Cardiac septum (tissue), 1 donor: ENCODE measurements around the gene ENG. TPM values are rescaled to one million over a fixed set of nuclear protein-coding genes. Genes with fewer than 3 reads are reported as not detected.

Experiments used
- DNase-seq: peaks from one replicate; pipeline ENCODE4 v3.0.0-alpha.2; 2020; ENCODE audit warnings: low spot score
- intact Hi-C: fragments of 100-400 bp; cut with DNase I; formaldehyde crosslinking; loops from one replicate; pipeline ENCODE4 v1.14.0; 2022
- total RNA-seq: library from RNA; stranded (reverse); fragmentation: NEBNext Ultra II Directional; extraction: Animal tissue kit (Norgen Biotek cat#: 25700); gene quantifications from one replicate; pipeline ENCODE4 v1.2.1, GENCODE V29; 2021
- donor health status: DM: no; HTN: no; CAD: no.

Gene ENG
- total RNA-seq, 1 donor from 2014 or later, result 244 TPM

- DNase-seq, result peak; percentile 95
- intact Hi-C loops, result loop anchor here (2.0 to 5.0 kb wide), 2 partner anchors 83 to 132 kb away; partner anchors contain the start of genes CDK9 and TOR2A
Measured at GRCh38 chr9:127869310-127870152, 15.1 kb upstream of the ENG start.

DNA sequence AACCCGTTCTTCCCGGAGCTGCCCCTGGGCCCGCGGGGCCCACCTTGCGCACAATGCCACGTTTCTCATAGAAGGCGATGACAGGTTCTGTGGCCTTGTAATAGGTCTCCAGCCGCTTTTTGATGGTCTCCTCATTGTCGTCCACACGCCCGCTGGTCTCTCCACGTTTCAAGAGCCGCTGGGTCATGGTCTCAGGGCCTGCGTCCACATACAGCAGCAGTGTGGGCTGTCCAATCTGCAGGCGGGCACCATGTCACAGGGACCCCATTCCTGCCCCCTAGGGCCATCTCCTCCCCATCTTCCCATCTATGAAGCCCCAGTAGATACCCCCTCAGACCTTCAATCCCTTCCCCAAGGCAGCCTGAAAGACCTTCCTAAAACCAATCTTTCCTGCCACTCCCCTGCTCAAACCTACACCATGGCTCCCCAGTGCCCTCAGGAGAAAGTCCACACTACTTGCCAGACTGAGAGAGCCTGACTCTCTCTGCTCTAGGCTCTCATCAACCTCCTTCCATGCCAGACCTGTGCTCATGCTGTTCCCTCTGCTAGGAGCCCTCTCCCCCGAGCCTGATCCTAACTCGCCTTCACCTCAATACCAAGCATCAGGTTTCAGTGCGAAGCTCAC lies 13.9 kb upstream of the ENG start:
- no peak for DNase-seq
- intact Hi-C loops, result no loop called here

- intact Hi-C loops, result no loop called here
- no peak for DNase-seq
Measured at GRCh38 chr9:127867356-127868277, 13.2 kb upstream of the ENG start.

DNA sequence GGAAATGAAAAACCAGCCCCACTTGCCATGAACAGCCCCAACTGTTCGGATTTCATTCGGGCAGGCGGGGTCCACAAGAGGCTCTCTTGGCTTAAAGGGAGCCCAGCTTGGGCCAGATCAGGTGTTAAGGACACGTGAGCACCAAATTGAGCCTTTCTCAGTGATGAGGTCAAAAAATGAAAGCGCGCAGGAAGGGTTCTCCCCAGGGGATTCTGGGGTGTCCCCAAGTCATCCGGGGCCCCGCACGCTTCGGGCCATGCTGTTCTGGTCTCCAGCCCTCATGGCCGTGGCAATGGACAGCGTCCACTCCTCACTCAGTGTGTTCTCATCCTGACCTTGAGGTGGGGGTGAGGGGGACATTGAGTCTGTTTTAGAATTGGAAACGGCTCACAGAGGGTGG lies 12.1 kb upstream of the ENG start:
- DNase-seq, result no peak
- intact Hi-C loops, result no loop called here

DNA sequence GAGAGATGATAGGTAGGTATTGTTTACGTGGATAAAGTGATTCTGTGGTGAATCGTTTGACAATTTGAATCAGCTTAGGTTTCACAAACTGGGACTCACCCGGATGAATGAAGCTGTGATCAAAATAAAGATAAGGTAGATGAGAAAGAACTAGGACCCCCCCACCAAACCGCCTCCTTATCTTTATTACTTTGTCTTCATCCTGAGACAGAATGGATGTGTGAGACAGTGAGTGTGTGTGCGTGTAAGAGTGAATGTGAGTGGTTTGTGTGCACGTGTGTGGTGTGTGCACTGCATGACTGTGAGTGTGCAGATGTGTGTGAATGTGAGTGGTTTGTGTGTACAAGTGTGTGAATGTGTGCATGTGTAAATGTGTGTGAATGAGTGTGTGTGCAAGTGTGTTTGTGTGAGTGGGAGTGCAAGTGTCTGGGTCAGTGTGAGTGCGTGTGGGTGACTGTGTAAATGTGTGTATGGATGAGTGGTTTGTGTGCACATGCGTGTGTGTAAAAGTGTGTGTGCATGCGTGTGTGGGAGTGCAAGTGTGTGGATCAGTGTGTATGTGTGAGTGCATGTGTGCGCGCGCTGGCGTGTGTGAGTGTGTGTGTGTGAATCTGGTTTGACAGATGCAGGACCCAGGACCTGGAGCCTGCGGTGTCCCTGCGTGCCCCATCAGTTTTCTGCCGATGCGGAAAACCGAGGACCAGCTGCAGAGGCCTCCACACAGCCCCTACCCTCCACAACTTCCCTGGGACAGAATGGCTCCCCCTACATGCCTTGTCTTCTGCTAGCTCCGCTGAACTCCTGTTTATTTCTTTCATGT lies 11.4 kb upstream of the ENG start:
- intact Hi-C loops, result no loop called here
- DNase-seq, result no peak

DNA sequence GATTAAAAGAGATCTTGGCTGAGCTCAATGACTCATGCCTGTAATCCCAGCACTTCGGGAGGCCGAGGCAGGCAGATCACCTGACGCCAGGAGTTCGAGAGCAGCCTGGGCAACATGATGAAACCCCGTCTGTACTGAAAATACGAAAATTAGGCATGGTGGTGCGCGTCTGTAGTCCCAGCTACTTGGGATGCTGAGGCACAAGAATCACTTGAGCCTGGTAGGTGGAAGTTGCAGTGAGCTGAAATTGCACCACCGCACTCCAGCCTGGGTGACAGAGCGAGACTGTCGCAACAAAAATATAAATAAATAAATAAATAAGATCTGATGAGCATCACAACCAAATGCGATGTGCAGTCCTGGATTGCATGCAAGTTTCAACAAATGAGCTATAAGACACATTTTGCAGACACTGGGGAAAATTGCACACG lies 8.7 kb upstream of the ENG start:
- intact Hi-C loops, result loop anchor here (5.0 kb wide), 1 partner anchor 36 kb away; no protein-coding TSS in a partner anchor
- DNase-seq, result no peak

DNA sequence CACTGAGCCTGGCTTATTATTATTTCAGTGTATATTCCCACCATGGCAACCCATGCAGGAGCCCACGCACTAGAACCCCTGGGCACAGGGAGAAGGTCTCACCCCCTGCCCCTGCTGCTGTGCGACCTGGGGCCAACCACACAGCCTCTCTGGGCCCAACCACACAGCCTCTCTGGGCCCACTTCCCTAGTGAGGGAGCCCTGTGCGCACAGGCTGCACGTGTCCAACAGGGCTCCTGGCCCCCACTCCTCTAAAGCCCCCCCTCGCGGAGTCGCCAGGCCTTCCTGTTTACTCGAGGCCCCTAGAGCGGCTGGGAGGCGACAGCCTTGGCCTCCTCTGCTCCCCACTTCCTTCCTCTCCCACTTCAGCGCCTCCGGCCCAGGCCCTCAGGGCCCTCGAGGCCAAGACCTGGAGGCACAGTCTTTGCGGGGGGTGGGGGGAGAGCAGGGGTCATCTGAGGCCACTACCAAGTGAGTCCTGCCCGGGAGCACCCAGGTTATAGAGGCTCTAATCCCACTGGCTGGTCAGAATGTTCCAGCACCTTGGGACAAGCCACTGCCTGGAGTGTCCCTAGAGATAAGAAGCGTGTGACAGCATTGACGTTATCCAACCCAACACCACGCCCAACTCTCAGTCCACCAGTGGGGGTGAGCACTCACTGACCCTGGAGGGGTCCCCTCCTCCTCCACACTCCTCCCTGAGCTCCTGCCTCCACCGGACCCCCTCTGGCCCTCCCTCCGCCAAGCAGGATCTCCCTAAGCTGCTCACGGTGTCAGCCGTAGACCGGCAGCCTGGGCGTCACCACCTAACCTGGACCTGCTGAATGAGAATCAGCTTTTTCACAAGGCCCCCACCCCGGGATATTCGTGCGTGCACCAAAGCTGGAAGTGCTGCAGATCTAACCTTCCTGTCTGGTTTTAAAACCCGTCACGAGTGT lies 7.9 kb upstream of the ENG start:
- DNase-seq, result peak; percentile 91
- intact Hi-C loops, result loop anchor here (5.0 kb wide), 1 partner anchor 35 kb away; no protein-coding TSS in a partner anchor

- intact Hi-C loops, result loop anchor here (5.0 kb wide), 1 partner anchor 33 kb away; no protein-coding TSS in a partner anchor
- DNase-seq, result no peak
Measured at GRCh38 chr9:127860779-127861178, 6.3 kb upstream of the ENG start.

GRCh38 chr9:127860260-127860659 lies 5.8 kb upstream of the ENG start:
- intact Hi-C loops, result loop anchor here (5.0 kb wide), 1 partner anchor 33 kb away; no protein-coding TSS in a partner anchor
- no peak for DNase-seq

GRCh38 chr9:127858041-127858512 lies 3.6 kb upstream of the ENG start:
- intact Hi-C loops, result no loop called here

GRCh38 chr9:127857278-127857677 lies 2.8 kb upstream of the ENG start:
- intact Hi-C loops, result no loop called here
- no peak for DNase-seq

More at GRCh38 chr9:127858041-127858512, 3.6 kb upstream of the ENG start:
- peak; percentile 91 for DNase-seq

GRCh38 chr9:127856729-127857116 lies 2.3 kb upstream of the ENG start:
- intact Hi-C loops, result no loop called here
- DNase-seq, result no peak

DNA sequence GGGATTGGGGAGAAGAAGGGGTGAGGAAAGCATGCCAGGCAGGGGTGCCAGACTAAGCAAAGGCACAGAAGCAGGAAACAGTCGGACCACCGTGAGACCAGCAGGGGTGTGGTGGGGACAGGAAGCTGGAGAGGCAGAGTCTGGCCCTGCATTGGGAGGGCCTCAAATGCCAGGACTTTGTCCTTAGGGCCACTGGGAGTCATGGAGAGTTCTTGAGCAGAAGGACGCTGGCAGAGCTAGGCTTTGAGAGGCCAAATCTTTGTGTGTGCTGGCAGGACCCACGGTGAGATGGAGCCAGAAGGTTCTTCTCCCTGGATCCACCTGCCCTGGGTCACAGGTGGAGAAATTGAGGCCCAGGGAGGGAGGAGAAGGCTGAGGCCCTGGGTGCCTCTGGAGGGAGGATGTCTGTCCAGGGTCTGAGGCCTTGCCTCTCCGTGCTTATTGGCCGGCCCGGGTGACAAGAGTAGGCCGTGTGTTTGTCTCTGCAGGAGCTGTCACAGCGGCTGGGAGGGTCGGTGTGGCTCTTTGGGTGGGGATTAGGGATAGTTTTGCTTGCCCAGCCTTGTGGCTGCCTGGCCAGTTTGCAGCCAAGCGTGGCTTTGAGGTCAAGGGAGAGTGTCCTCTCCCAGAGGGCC lies 1.8 kb upstream of the ENG start:
- intact Hi-C loops, result no loop called here
- DNase-seq, result no peak

DNA sequence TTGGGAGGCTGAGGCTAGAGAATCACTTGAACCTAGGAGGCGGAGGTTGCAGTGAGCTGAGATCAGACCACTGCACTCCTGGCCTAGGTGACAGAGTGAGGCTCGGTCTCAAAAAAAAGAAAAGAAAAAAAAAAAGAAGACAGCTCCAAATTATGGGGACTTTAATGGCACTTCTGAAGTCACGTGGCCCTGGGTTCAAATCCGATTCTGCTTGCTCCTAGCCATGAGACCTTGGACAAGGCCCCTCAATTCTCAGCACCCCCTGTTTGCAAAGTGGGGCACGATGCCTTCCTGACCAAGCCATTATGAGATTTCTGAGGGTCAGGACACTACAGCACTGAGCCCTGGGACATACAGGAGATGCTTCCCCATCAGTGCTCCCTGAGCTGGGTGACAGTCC lies 1.1 kb upstream of the ENG start:
- intact Hi-C loops, result no loop called here
- no peak for DNase-seq

DNA sequence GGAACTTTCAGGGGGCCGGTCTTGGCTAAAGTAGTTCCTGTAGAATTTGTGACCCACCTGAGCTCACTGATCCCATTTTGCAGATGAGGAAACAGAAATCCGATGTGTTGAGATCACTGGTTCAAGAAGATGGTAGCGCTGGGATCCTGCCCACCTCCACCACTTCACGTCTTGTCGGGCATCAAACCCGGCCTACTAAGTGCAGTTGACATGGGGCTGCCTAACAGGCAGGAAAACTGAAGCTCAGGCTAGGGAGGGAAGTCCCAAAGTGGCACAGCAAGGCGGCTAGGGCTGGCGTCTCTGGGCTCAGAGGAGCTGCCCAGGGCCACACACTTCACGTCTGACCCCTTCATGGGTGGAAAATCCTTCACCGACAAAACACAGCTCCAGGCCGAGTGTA lies 502 bp upstream of the ENG start:
- DNase-seq, result no peak
- intact Hi-C loops, result no loop called here

GRCh38 chr9:127853312-127854183 lies 910 bp downstream of the ENG start:
- intact Hi-C loops, result no loop called here

More at GRCh38 chr9:127853312-127854183, 910 bp downstream of the ENG start:
- no peak for DNase-seq
